Measurements from ENCODE around the gene IFI16. TPM values are rescaled to one million over a fixed set of nuclear protein-coding genes. Genes with fewer than 3 reads are reported as not detected.
"Not testable (repeated sequence)": the region's sequence is repeated elsewhere in the genome, so short reads cannot be mapped to it uniquely, and the experiment has no call there.

Gene IFI16
- total and polyA plus RNA-seq, 3 donors from 2014 or later: 34.3 to 39.8 (median 35.7) TPM

GRCh38 chr1:159030877-159031447 lies 21.3 kb downstream of the IFI16 start:
- no peak for DNase-seq
- Histone ChIP-seq H3K9me3 (no peaks in the 10 kb centered on the region), H3K4me3 (no peak overlapping the region), H3K27ac (no peak overlapping the region), H3K27me3 (no peaks in the 10 kb centered on the region), H3K36me3 (ENCODE audit: low read depth, missing control alignments) (no peaks in the 10 kb centered on the region), H3K4me1 (no peaks in the 10 kb centered on the region)
- TF ChIP-seq CTCF (IDR thresholded peaks at IDR 0.05) (no peak), POLR2A (IDR thresholded peaks at IDR 0.05) (no peak)
- WGBS, 2 donors: 70 to 74% methylated on average over 3 of the region's 3 CpGs
- intact Hi-C loops (cut with DNase I; ENCODE audit: low total_unique reads): no loop called here

GRCh38 chr1:159040206-159040605 lies 30.5 kb downstream of the IFI16 start:
- no peak for DNase-seq
- H3K36me3 ChIP-seq (ENCODE audit: low read depth, missing control alignments): no peaks in the 10 kb centered on the region
- H3K27me3 ChIP-seq: no peaks in the 10 kb centered on the region
- intact Hi-C loops (cut with DNase I; ENCODE audit: low total_unique reads): no loop called here
- TF ChIP-seq CTCF (IDR thresholded peaks at IDR 0.05) (no peak), POLR2A (IDR thresholded peaks at IDR 0.05) (no peak)
- WGBS, 2 donors: 78 to 79% methylated on average over 1 of the region's 1 CpG
- no peaks in the 10 kb centered on the region for H3K4me1 ChIP-seq
- no peak overlapping the region for H3K4me3 ChIP-seq
- H3K27ac ChIP-seq: no peak overlapping the region
- no peaks in the 10 kb centered on the region for H3K9me3 ChIP-seq

- H3K4me1 ChIP-seq: no peaks in the 10 kb centered on the region
- no peak for DNase-seq
- no peak overlapping the region for H3K27ac ChIP-seq
- no peak for TF ChIP-seq CTCF (IDR thresholded peaks at IDR 0.05)
- TF ChIP-seq POLR2A (IDR thresholded peaks at IDR 0.05): no peak
- WGBS, 2 donors: 93 to 96% methylated on average over 7 of the region's 7 CpGs
- H3K27me3 ChIP-seq: no peaks in the 10 kb centered on the region
- intact Hi-C loops (cut with DNase I; ENCODE audit: low total_unique reads): no loop called here
- H3K36me3 ChIP-seq (ENCODE audit: low read depth, missing control alignments): no peaks in the 10 kb centered on the region
- no peaks in the 10 kb centered on the region for H3K9me3 ChIP-seq
- H3K4me3 ChIP-seq: no peak overlapping the region
Measured at GRCh38 chr1:159040893-159041724, 31.4 kb downstream of the IFI16 start.

- H3K4me1 ChIP-seq; intact Hi-C loops (cut with DNase I; ENCODE audit: low total_unique reads); DNase-seq; H3K36me3 ChIP-seq (ENCODE audit: low read depth, missing control alignments); H3K9me3 ChIP-seq; H3K4me3 ChIP-seq; H3K27ac ChIP-seq; H3K27me3 ChIP-seq: not testable (repeated sequence)
- 80 to 85% methylated on average over 1 of the region's 1 CpG for WGBS, 2 donors
Measured at GRCh38 chr1:159046486-159046885, 36.8 kb downstream of the IFI16 start.

GRCh38 chr1:159051436-159051835 lies 41.7 kb downstream of the IFI16 start:
- TF ChIP-seq CTCF (IDR thresholded peaks at IDR 0.05): no peak
- TF ChIP-seq POLR2A (IDR thresholded peaks at IDR 0.05): no peak
- Histone ChIP-seq H3K4me1 (no peaks in the 10 kb centered on the region), H3K27me3 (no peaks in the 10 kb centered on the region), H3K36me3 (ENCODE audit: low read depth, missing control alignments) (no peaks in the 10 kb centered on the region), H3K27ac (no peak overlapping the region), H3K4me3 (no peak overlapping the region), H3K9me3 (no peaks in the 10 kb centered on the region)
- DNase-seq: no peak
- intact Hi-C loops (cut with DNase I; ENCODE audit: low total_unique reads): no loop called here
- WGBS, 2 donors: 96% methylated on average over 2 of the region's 2 CpGs

All from testis (tissue), 3 donors.